K562 (cell line): ENCODE data around the gene TEAD3. TPM values are rescaled to one million over a fixed set of nuclear protein-coding genes. Genes with fewer than 3 reads are reported as not detected.
A peak's percentile ranks its signal among the peaks of the same experiment; 100 is the strongest.

Experiments
- BRF1 ChIP-seq: IDR thresholded peaks from 3 replicates; pipeline ENCODE4 v1.6.1; 2011; ENCODE audit warnings: borderline replicate concordance, mild to moderate bottlenecking; ENCODE audit not compliant: insufficient read length; ENCODE audit errors: extremely low read depth
- ELF1 ChIP-seq: fragments of 200-800 bp; sonication (Bioruptor generic); IDR thresholded peaks from 2 replicates; pipeline ENCODE4 v1.6.1; 2016; ENCODE audit warnings: missing genetic modification characterization, missing compliant biosample characterization
- GATA2 ChIP-seq: sonication (generic); formaldehyde crosslinking; IDR thresholded peaks from 2 replicates; pipeline ENCODE4 v1.4.0; 2020; ENCODE audit warnings: mild to moderate bottlenecking, missing genetic modification reagents
- HCFC1 ChIP-seq: IDR thresholded peaks from 2 replicates; pipeline ENCODE4 v1.6.1; 2012; ENCODE audit warnings: low read depth, low read length, improper control_type of control experiment
- MAFG ChIP-seq: fragments of 450-650 bp; conservative IDR thresholded peaks from 2 replicates; pipeline ENCODE4 v1.6.1; 2016; ENCODE audit warnings: missing genetic modification characterization, missing compliant biosample characterization
- MTA3 ChIP-seq: fragments of 450-650 bp; formaldehyde crosslinking; IDR thresholded peaks from 2 replicates; pipeline ENCODE4 v1.6.1; 2017; ENCODE audit warnings: mild to moderate bottlenecking, borderline replicate concordance
- NR1H2 ChIP-seq: sonication (generic); formaldehyde crosslinking; IDR thresholded peaks from 2 replicates; pipeline ENCODE4 v1.4.0; 2020; ENCODE audit warnings: mild to moderate bottlenecking, missing genetic modification reagents
- NUFIP1 ChIP-seq: fragments of 450-650 bp; IDR thresholded peaks from 2 replicates; pipeline ENCODE4 v1.6.1; 2018; ENCODE audit not compliant: partially characterized antibody
- PHB ChIP-seq: fragments of 250-450 bp; sonication (Bioruptor Pico); IDR thresholded peaks from 2 replicates; pipeline ENCODE4 v1.5.0; 2021
- POLR2AphosphoS5 ChIP-seq: IDR thresholded peaks from 2 replicates; pipeline ENCODE4 v1.6.1; 2011; ENCODE audit warnings: mild to moderate bottlenecking, low read depth, low read length, moderate library complexity; ENCODE audit not compliant: control insufficient read depth, insufficient read depth
- SIX5 ChIP-seq, 2 experiments: IDR thresholded peaks; 2 replicates each; pipeline ENCODE4 v1.6.1; 2011; ENCODE audit warnings: low read length in 2 of 2, borderline replicate concordance in 1 of 2, low read depth in 1 of 2, mild to moderate bottlenecking in 1 of 2, moderate library complexity in 1 of 2; ENCODE audit not compliant: insufficient read depth in 1 of 2
- SREBF2 ChIP-seq: sonication (generic); formaldehyde crosslinking; IDR thresholded peaks from 2 replicates; pipeline ENCODE4 v1.4.0; 2020; ENCODE audit warnings: mild to moderate bottlenecking, missing genetic modification reagents
- ZKSCAN8 ChIP-seq: fragments of 200-800 bp; sonication (Bioruptor generic); IDR thresholded peaks from 2 replicates; pipeline ENCODE4 v1.6.1; 2016; ENCODE audit warnings: missing genetic modification characterization, missing compliant biosample characterization
- ZNF175 ChIP-seq: fragments of 200-800 bp; sonication (Bioruptor generic); IDR thresholded peaks from 2 replicates; pipeline ENCODE4 v1.6.1; 2016; ENCODE audit warnings: low read depth, mild to moderate bottlenecking, missing genetic modification characterization, missing compliant biosample characterization
- ZNF197 ChIP-seq: fragments of 200-800 bp; sonication (Bioruptor generic); IDR thresholded peaks from 2 replicates; pipeline ENCODE4 v1.6.1; 2016; ENCODE audit warnings: low read depth, missing genetic modification characterization, missing compliant biosample characterization
- ZNF280A ChIP-seq: fragments of 450-650 bp; IDR thresholded peaks from 2 replicates; pipeline ENCODE4 v1.6.1; 2018; ENCODE audit warnings: mild to moderate bottlenecking, low read depth; ENCODE audit not compliant: partially characterized antibody
- ZNF395 ChIP-seq: fragments of 200-800 bp; sonication (Bioruptor generic); IDR thresholded peaks from 2 replicates; pipeline ENCODE4 v1.6.1; 2017; ENCODE audit warnings: missing genetic modification characterization, missing compliant biosample characterization
- polyA plus RNA-seq, 8 experiments: library from polyadenylated mRNA; depleted of rRNA in 4 of 8; stranded (reverse) in 5 of 8; unstranded in 3 of 8; fragments of >200 nt; fragmentation: Nextera tagmentation in 2 of 8; fragmentation: Illumina TruSeq in 1 of 8; extraction: Ambion mirVana in 2 of 8; extraction: Trizol in 1 of 8; gene quantifications; 2 replicates each; pipeline versions ENCODE4 v1.2.1 to v1.2.3, GENCODE V29; 2011 to 2014; ENCODE audit warnings: inconsistent platforms in 1 of 8, missing spikeins in 1 of 8
- total RNA-seq, 7 experiments: library from RNA; depleted of rRNA in 6 of 7; stranded (reverse); fragments of >200 nt in 6 of 7; fragmentation: Illumina TruSeq in 2 of 7; extraction: Trizol in 2 of 7; gene quantifications; 2 replicates each; pipeline versions ENCODE4 v1.2.1 to v1.2.3, GENCODE V29; 2011 to 2021; ENCODE audit warnings: low replicate concordance in 1 of 7
- TF ChIP-seq, protein P1 (sequence below), 2 experiments: fragments of 450-650 bp; IDR thresholded peaks; 2 replicates each; pipeline ENCODE4 v1.6.1; 2018; ENCODE audit warnings: mild to moderate bottlenecking in 2 of 2, low read depth in 1 of 2; ENCODE audit not compliant: partially characterized antibody in 2 of 2
- TF ChIP-seq, protein P2 (sequence below): fragments of 450-650 bp; IDR thresholded peaks from 2 replicates; pipeline ENCODE4 v1.6.1; 2016; ENCODE audit warnings: low read depth, mild to moderate bottlenecking, moderate library complexity

TEAD3 gene
- total and polyA plus RNA-seq, 9 of the 15 experiments (the other 6 are each of a cell fraction or from before 2014, with no cell fraction given), result 0.63 to 13.2 (median 3.3) TPM

GRCh38 chr6:35468181-35468979, 28.5 kb downstream of the TEAD3 start, which contains the start of gene RPL10A (continued):
- TF ChIP-seq GATA2 (CRISPR knock-in tag), result peak; percentile 91
- no peak for TF ChIP-seq ZNF175 (CRISPR knock-in tag)
- TF ChIP-seq HCFC1, result peak; percentile 40; the same call in 1 of the 2 replicates
- TF ChIP-seq SREBF2, result peak; percentile 96
- TF ChIP-seq MAFG (tag), result no peak
- TF ChIP-seq ZNF395 (CRISPR knock-in tag), result peak; percentile 90
- TF ChIP-seq BRF1, result no peak
- TF ChIP-seq, protein P1, sequence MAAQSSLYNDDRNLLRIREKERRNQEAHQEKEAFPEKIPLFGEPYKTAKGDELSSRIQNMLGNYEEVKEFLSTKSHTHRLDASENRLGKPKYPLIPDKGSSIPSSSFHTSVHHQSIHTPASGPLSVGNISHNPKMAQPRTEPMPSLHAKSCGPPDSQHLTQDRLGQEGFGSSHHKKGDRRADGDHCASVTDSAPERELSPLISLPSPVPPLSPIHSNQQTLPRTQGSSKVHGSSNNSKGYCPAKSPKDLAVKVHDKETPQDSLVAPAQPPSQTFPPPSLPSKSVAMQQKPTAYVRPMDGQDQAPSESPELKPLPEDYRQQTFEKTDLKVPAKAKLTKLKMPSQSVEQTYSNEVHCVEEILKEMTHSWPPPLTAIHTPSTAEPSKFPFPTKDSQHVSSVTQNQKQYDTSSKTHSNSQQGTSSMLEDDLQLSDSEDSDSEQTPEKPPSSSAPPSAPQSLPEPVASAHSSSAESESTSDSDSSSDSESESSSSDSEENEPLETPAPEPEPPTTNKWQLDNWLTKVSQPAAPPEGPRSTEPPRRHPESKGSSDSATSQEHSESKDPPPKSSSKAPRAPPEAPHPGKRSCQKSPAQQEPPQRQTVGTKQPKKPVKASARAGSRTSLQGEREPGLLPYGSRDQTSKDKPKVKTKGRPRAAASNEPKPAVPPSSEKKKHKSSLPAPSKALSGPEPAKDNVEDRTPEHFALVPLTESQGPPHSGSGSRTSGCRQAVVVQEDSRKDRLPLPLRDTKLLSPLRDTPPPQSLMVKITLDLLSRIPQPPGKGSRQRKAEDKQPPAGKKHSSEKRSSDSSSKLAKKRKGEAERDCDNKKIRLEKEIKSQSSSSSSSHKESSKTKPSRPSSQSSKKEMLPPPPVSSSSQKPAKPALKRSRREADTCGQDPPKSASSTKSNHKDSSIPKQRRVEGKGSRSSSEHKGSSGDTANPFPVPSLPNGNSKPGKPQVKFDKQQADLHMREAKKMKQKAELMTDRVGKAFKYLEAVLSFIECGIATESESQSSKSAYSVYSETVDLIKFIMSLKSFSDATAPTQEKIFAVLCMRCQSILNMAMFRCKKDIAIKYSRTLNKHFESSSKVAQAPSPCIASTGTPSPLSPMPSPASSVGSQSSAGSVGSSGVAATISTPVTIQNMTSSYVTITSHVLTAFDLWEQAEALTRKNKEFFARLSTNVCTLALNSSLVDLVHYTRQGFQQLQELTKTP (IDR thresholded peaks at IDR 0.05; ENCODE audit: low read depth in 1 of 2, partially characterized antibody in 2 of 2), result peak; percentile 19 to 84
- peak; percentile 97 for TF ChIP-seq MTA3
- TF ChIP-seq NUFIP1, result no peak
- TF ChIP-seq ZNF280A, result no peak
- TF ChIP-seq ZKSCAN8 (CRISPR knock-in tag), result no peak
- peak; percentile 87 for TF ChIP-seq ELF1 (tag)
- peak; percentile 92; the same call in 1 of the 2 replicates for TF ChIP-seq NR1H2 (CRISPR knock-in tag)
- TF ChIP-seq, protein P2, sequence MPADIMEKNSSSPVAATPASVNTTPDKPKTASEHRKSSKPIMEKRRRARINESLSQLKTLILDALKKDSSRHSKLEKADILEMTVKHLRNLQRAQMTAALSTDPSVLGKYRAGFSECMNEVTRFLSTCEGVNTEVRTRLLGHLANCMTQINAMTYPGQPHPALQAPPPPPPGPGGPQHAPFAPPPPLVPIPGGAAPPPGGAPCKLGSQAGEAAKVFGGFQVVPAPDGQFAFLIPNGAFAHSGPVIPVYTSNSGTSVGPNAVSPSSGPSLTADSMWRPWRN, result no peak
- TF ChIP-seq POLR2AphosphoS5, result peak; percentile 99
- no peak for TF ChIP-seq SIX5 (IDR thresholded peaks at IDR 0.05; ENCODE audit: borderline replicate concordance in 1 of 2, insufficient read depth in 1 of 2, low read depth in 1 of 2, low read length in 2 of 2)
- no peak for TF ChIP-seq ZNF197
- TF ChIP-seq PHB (CRISPR knock-in tag), result peak; percentile 93; the same call in 1 of the 2 replicates
